NCI-H345 treated with DMSO at 0.1 percent for 48 hours (cell line): ENCODE measurements around the gene OSTF1.

Experiments
- DNase-seq: peaks from one replicate; lab custom pipeline; 2025; ENCODE audit not compliant: unreplicated experiment; lab: John Stamatoyannopoulos, UW

The OSTF1 gene

DNA sequence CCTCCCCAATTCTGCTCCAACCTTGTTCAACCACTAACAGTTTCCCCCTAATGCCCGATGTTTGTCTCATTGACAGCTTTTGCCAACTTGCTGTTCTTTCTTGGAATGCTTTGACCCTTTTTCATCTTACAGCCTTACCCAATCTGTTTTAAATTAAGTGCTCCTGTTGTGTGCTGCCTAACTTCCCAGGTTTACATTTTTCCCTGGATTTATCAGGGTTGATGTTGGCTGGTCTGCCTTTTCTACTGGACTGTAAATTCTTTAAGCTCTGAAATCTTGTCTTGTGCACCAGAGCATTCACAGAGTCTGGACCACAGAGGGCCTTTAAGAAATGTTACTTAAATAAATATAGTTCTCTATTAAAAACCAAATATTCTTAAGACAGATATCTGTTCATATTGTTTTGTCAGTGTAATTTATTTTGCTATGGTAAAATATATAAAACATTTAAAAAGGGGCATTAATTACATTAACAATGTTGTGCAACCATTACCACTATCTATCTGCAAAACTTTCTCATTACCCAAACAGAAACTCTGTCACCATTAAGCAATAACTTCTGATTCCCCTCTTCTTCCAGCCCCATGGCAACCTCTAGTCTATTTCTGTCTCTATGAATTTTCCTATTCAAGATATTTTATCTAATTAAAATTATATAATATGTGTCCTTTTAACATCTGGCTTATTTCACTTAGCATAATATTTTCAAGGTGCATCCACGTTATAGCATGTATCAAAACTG lies 73.0 kb downstream of the OSTF1 start:
- DNase-seq = no peak

DNA sequence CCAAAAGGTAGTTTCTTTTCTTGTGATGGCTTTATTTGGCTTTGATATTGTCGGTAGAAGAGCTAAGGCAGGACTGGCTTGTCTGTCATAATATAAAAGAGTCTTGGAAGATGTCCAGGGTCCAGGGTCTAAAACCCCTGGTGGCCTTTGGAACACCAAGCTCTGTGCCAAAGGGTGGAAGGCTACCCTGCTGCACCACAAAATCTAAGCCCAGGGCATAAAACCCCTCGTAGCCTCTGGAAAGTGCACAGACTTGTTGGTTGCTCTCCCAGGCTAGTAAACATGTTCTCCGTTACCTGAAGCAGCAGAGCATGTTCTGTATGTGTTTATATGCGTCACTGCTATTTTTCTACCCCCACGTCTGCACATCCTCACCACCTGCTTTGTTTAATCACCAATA lies 75.5 kb downstream of the OSTF1 start:
- no peak for DNase-seq

DNA sequence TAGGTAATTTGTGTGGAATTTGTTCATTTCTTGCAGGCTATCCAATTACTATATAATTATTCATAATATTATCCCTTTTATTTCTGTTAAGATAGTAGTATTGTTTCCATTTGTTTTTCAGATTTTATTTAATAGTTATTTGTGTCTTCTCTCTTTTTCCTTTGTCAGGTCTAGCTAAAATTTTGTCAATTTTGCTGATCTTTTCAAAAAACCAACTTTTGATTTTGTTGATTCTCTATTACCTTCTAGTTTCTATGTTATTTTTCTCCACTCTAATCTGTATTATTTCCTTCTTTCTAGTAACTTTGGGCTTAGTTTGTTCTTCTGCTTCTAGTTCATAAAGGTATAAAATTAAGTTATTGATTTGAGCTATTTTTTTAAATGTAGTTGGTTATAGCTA lies 76.3 kb downstream of the OSTF1 start:
- no peak for DNase-seq

DNA sequence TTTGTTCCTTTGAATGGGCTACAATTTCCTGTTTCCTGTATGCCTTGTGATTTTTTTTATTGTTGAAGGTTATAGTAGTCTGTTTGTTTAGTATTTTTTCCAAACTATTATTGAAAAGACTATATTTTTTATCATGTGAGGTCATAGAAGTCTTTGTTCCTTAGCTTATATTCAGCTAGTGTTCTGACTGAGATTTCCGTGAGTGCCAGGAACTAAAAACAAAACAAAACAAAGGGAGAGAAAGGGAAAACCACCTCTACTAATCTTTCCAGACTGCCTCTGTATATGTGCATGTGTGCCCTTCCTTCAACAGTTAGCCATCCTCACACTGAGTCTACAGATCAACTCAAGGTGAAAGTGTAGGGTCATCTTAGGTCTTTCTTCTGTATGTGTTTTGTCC lies 79.0 kb downstream of the OSTF1 start:
- DNase-seq = no peak

DNA sequence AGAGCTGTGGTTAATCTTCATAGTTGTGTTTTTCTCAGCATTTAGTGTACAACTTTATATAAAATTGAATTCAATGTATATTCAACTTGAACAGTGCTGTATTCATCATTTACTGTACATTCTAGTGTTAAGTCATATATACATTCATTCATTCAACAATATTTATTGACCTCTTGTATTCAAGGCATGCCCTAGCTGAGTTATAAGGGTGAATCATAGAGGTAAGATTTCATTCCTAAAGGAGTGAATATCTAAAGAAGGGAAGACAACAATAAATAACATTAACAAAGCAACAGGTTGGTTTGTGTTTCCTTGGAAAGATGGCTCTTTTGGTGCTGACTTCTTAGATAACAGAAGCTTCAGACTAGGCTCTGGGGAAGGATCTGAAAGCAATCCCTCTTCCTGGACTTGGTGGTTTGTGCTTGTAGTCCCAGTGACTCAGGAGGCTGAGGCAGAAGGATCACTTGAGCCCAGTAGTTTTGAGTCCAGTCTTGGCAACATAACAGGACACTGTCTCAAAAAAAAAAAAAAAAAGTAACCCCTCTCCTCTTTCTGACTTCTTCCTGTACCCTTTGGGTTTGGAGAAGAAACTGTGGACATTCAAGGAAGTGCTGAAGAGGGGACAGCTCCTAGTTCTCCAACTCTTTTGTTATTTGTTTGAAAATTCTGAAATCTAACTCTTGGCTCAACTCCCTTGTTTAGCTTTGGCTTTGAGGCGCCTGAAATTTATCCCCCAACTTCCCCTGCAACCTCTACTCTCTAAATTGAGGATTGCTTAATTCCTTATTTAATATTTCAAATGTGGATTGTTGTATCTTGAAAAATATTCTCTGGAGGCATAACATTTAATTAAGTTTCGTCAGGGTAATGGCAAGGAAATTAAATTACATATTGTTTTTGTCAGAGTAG lies 80.2 kb downstream of the OSTF1 start:
- no peak for DNase-seq

DNA sequence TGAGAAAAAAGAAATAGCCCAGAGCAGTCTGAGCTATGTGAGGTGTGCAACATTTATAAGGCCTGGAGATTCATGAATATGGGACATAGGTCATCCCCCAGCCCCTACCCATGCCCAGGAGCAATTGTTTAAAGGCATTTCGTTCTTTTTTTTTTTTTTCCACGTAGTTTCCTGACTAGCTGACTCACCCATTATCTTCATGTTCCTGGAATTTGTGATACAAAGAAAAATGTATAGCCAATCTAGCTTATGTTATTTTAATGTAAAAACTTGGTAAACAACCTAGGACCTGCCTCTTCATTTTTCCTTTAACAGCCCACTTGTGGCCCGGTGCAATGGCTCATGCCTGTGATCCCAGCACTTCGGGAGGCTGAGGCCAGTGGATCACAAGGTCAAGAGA lies 81.3 kb downstream of the OSTF1 start:
- no peak for DNase-seq

DNA sequence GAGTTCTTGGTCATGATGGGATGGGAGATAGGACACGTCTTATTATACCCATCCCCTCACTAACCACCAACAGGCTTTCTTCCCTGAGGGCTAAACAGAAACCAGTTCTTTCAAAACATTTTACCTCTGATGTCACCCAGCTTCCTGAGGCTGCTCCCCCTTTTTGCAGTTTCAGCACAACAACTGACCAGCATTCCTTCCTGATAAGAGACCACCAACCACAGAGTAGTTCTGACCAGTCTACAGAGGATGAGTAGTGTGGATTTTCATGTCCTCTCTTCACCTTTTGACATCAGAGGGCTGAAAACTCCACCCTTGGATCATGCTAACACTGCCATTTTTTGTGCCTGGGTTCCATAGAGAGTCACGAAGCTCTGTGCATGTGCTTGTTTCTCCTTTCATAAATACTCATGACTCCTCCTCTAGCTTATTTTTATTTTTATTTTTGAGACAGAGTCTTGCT lies 82.6 kb downstream of the OSTF1 start:
- no peak for DNase-seq

DNA sequence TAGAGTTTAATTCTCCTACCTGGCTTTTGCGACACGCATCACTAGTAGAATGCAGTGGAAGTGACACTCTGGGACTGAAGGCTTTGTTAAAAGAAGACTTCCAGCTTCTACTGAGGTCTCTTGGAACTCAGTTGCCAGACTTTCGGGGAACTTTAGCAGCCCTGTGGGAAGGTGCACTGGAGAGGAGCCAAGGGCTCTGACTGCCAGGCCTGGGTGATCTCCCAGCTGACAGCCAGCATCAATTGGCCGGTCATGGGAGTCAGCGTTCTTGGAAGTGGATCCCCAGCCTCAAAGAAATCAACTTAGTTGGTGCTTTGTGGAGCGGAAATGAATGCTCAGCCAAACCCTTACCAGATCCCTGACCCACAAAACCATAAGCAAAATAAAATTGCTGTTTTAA lies 87.1 kb downstream of the OSTF1 start:
- no peak for DNase-seq

DNA sequence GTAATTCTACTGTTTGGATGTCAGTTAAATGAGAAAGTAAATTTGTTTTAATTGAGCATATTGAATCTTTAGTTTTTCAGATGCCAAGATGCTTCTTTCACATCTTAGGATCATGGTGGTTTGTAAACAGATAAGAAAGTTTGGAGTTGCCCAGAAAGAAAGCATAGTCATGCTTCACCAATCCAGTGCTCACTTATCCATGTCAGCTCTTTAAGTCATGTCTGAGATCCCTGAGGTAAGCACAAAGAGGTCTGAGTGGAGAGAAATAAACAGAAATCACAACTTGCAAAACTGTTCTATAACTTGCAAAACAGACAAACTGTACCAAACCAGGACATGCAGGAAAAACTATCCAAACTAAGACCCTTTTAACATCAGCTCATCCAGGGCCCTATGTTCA lies 87.7 kb downstream of the OSTF1 start:
- no peak for DNase-seq

DNA sequence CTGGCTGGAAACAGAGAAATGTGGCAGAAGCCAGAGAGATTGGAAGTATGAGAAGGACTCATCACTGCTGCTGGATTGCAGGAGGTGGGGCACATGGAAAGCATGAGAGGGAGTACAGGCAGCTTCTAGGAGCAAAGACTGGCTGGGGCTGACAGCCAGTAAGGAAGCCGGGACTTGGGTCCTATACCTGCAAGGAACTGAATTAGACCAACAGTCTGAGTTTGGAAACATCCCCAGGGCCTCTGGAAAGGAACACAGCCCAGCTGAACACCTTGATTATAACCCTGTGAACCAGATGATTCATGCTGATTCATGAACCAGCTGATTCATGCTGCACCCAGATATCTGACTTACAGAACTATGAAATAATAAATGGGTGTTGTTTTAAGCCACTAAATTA lies 93.4 kb downstream of the OSTF1 start:
- no peak for DNase-seq

DNA sequence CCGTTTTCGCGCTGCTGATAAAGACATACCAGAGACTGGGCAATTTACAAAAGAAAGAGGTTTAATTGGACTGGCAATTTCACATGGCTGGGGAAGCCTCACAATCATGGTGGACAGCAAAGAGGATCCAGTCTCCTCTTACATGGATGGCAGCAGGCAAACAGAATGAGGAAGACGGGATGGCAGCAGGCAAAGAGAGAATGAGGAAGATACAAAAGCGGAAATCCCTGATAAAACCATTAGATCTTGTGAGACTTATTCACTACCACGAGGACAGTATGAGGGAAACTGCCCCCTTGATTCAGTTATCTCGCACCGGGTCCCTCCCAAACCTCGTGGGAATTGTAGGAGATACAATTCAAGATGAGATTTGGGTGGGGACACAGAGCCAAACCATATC lies 95.0 kb downstream of the OSTF1 start:
- DNase-seq = no peak

DNA sequence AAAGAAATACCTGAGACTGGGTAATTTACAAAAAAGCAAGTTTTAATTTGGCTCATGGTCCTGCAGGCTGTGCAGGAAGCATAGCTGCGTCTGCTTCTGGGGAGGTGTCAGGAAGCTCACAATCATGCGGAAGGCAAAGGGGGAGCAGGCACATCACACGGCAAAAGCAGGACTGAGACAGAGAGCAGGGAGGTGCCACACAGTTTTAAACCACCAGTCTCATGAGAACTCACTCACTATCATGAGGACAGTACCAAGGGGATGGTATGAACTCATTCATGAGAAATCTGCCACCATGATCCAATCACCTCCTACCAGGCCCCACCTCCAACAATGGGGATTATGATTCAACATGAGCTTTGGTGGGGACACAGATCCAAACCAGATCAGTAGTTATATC lies 96.2 kb downstream of the OSTF1 start:
- DNase-seq = no peak

DNA sequence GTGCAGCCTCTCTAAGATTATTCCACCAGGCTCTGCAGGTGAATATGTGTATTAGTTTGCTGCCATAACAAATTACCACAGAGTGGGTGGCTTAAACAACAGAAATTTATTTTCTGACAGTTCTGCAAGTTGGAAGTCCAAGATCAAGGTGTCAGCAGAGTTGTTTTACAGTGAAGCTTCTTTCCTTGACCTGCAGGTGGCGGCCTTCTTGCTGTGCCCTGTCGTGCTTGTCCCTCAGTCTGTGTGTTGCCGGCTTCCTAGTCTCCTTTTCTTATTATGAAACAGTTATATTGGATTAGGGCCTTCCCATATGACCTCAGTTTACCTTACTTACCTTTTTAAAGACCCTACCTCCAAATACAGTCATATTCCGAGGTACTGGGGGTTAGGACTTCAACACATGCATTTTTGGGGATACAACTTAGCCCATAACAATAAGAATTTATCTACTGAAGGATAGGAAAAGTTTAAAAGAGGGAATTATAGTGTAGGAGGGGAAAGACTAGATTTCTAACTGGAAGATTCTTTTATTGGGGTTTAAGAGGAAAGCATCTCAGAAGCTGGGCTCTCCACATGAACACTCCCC lies 97.4 kb downstream of the OSTF1 start:
- DNase-seq = peak; percentile 5

DNA sequence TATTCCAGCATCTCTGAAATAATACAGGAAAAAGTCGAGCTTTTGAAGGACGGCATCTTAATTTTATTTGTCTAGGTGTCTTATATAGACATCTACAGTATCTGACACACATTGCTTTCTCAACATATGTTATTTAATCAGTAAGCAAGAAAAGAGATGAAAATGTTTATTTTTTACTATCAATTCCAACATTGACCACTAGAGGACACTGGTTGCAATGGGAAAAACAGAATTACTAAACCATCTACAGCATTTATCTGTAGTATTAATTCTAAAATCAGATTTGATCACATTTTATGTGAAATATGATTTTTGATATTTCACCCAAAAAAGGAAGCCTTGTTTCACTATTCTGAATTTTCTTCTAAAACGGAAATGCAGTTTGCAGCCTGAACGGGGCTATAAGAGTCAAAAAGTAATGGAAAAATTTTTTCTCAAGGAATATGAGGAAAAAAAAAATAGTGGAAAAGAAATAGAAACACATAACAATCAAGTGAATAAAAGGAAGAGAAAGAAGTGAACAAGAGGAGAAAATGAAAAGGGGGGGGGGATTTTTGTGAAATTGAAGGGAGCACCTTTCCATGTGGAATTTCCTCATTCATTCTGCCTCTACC lies 98.6 kb downstream of the OSTF1 start:
- peak; percentile 23 for DNase-seq

DNA sequence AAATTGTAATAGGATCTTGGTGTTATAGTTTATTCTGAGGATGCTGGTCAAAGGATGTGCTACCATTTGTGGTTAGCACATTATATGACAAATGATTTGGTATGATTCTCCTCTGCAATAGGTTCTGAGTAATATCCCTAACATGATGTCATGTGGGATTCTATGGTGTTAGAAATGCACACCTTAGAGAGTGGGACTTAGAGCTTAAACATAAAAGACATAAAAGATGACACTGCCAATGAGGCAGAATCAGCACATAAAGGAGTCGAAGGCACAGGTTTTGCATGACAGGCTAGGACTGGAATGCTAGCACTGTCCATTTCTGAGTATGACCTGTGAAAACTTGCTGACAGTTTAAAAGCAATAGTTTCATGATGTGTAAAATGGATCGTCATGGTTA lies 100.4 kb downstream of the OSTF1 start:
- no peak for DNase-seq

DNA sequence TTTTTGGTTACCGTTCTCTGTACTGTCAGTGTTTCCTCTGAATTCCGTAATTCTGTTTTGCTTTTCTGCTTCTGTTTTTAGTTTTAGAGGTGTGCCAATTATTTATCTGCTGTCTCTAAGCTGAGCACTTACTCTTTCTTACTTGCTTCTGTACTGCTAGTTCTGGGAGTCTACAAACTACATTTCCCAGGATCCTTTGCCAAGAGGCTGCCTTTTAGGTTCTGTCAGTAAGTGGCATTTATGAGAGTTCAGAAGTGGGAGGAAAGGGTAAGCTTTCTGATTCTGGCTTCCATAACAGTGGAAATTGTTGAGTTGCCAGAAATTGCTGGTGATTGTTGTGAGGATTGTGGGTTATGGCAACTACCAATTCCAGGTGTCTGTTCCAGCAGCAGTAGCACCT lies 102.4 kb downstream of the OSTF1 start:
- DNase-seq = no peak
